Vagina (tissue), 2 donors: Measurements from ENCODE around the gene TIGAR. TPM values are rescaled to one million over a fixed set of nuclear protein-coding genes. Genes with fewer than 3 reads are reported as not detected.

ENCODE experiments used
- DNase-seq, 2 donors: peaks; one replicate each; pipeline ENCODE4 v3.0.0-alpha.2; 2017; ENCODE audit errors: extremely low spot score in 2 of 2
- H3K27ac ChIP-seq: fragments of 200-600 bp; sonication (generic); one replicate; pipeline ENCODE4 v1.5.1; 2019
- H3K27me3 ChIP-seq: fragments of 200-600 bp; sonication (generic); one replicate; pipeline ENCODE4 v1.5.1; 2019
- H3K36me3 ChIP-seq, 2 donors: fragments of 200-600 bp; sonication (generic); one replicate each; pipeline ENCODE4 v1.5.1; 2017 to 2019
- H3K4me1 ChIP-seq: fragments of 200-600 bp; sonication (generic); one replicate; pipeline ENCODE4 v1.5.1; 2019
- H3K4me3 ChIP-seq, 2 donors: fragments of 200-600 bp; sonication (generic); 1 replicate in 1 of 2; 2 replicates in 1 of 2; pipeline ENCODE4 v1.5.1; 2016 to 2019
- H3K9me3 ChIP-seq: fragments of 200-600 bp; sonication (generic); one replicate; pipeline ENCODE4 v1.5.1; 2019
- CTCF ChIP-seq, 3 experiments: fragments of 450-650 bp in 2 of 3; fragments of 200-600 bp in 1 of 3; sonication (generic) in 1 of 3; IDR thresholded peaks; one replicate each; pipeline ENCODE4 v1.5.1; 2017 to 2019; ENCODE audit warnings: antibody characterized with exemption in 3 of 3, mild to moderate bottlenecking in 2 of 3, moderate library complexity in 2 of 3
- POLR2A ChIP-seq, 2 donors: fragments of 450-650 bp; IDR thresholded peaks; one replicate each; pipeline ENCODE4 v1.6.1; 2017; ENCODE audit warnings: antibody characterized with exemption in 2 of 2, mild to moderate bottlenecking in 2 of 2, moderate library complexity in 2 of 2
- POLR2AphosphoS5 ChIP-seq, 2 donors: sonication (generic); formaldehyde crosslinking; IDR thresholded peaks; one replicate each; pipeline ENCODE4 v1.9.0; 2017; ENCODE audit warnings: antibody characterized with exemption in 2 of 2, mild to moderate bottlenecking in 2 of 2, low read depth in 1 of 2; ENCODE audit not compliant: insufficient read depth in 1 of 2
- intact Hi-C: fragments of 100-400 bp; cut with DNase I; formaldehyde crosslinking; loops from one replicate; pipeline ENCODE4 v1.15.1; 2023
- total RNA-seq: library from RNA; depleted of rRNA; stranded (reverse); fragments of >200 nt; gene quantifications from one replicate; pipeline ENCODE4 v1.2.3, GENCODE V29; 2016

TIGAR gene
- total RNA-seq, result 0.98 TPM

GRCh38 chr12:4320853-4321701 is at the start of gene TIGAR:
Gene TIGAR, plus strand, starts transcription at chr12:4321213. Its CDS starts 59 bp downstream, at chr12:4321272.
- intact Hi-C loops, result no loop called here
- Histone ChIP-seq H3K9me3 (no peaks in the 10 kb centered on the region), H3K36me3 (no peaks in the 10 kb centered on the region), H3K27ac (peak within 1 kb of the TSS; percentile 63), H3K4me3 (peak within 1 kb of the TSS; percentile 75 to 84), H3K4me1 (peaks cover 16% of the 10 kb centered on the region), H3K27me3 (no peaks in the 10 kb centered on the region)
- peak in 1 of 2 donors; percentile 91 for DNase-seq
- TF ChIP-seq POLR2AphosphoS5 (IDR thresholded peaks at IDR 0.05; ENCODE audit: insufficient read depth in 1 of 2, low read depth in 1 of 2) (peak in 1 of 2 donors; percentile 73), POLR2A (IDR thresholded peaks at IDR 0.05) (no peak)

- peak in 1 of 2 donors; percentile 96 for DNase-seq
- peak overlapping the region; percentile 97 for H3K27ac ChIP-seq
- H3K36me3 ChIP-seq, result no peaks in the 10 kb centered on the region
- H3K27me3 ChIP-seq, result no peaks in the 10 kb centered on the region
- no peak for TF ChIP-seq CTCF (IDR thresholded peaks at IDR 0.05)
- peak in 1 of 2 donors; percentile 66 for TF ChIP-seq POLR2A (IDR thresholded peaks at IDR 0.05)
- TF ChIP-seq POLR2AphosphoS5 (IDR thresholded peaks at IDR 0.05; ENCODE audit: insufficient read depth in 1 of 2, low read depth in 1 of 2), result peak; percentile 55 to 75
- intact Hi-C loops, result no loop called here
- peak overlapping the region; percentile 50 to 80 for H3K4me3 ChIP-seq
- H3K4me1 ChIP-seq, result peaks cover 48% of the 10 kb centered on the region
- no peaks in the 10 kb centered on the region for H3K9me3 ChIP-seq
Measured at GRCh38 chr12:4271717-4272423, 49.1 kb upstream of the TIGAR start.

- Histone ChIP-seq H3K36me3 (peaks cover 0 to 3% of the 10 kb centered on the region in 2 donors), H3K27ac (peak overlapping the region; percentile 97), H3K4me3 (peak overlapping the region; percentile 50 to 80), H3K4me1 (peaks cover 56% of the 10 kb centered on the region), H3K9me3 (no peaks in the 10 kb centered on the region), H3K27me3 (no peaks in the 10 kb centered on the region)
- peak in 1 of 2 donors; percentile 90 for DNase-seq
- TF ChIP-seq POLR2AphosphoS5 (IDR thresholded peaks at IDR 0.05; ENCODE audit: insufficient read depth in 1 of 2, low read depth in 1 of 2) (peak in 1 of 2 donors; percentile 51), CTCF (IDR thresholded peaks at IDR 0.05) (no peak)
- intact Hi-C loops, result no loop called here
Measured at GRCh38 chr12:4272424-4273272, 48.4 kb upstream of the TIGAR start.

- Histone ChIP-seq H3K27me3 (no peaks in the 10 kb centered on the region), H3K36me3 (peaks cover 0 to 7% of the 10 kb centered on the region in 2 donors), H3K4me1 (peaks cover 62% of the 10 kb centered on the region), H3K9me3 (no peaks in the 10 kb centered on the region), H3K4me3 (peak overlapping the region; percentile 50 to 80), H3K27ac (peak overlapping the region; percentile 97)
- intact Hi-C loops, result no loop called here
- TF ChIP-seq POLR2A (IDR thresholded peaks at IDR 0.05), result no peak
- TF ChIP-seq POLR2AphosphoS5 (IDR thresholded peaks at IDR 0.05; ENCODE audit: insufficient read depth in 1 of 2, low read depth in 1 of 2), result no peak
- no peak for TF ChIP-seq CTCF (IDR thresholded peaks at IDR 0.05)
- no peak for DNase-seq
Measured at GRCh38 chr12:4273273-4273651, 47.8 kb upstream of the TIGAR start.
